Progenitor cell of endocrine pancreas (in vitro differentiated cells): Measurements from ENCODE around the gene TRABD2B. TPM values are rescaled to one million over a fixed set of nuclear protein-coding genes. Genes with fewer than 3 reads are reported as not detected.
A peak's percentile ranks its signal among the peaks of the same experiment; 100 is the strongest.

Experiments used
- DNase-seq: peaks from one replicate; pipeline ENCODE4 v3.0.0; 2021; ENCODE audit warnings: low spot score; ENCODE audit not compliant: unreplicated experiment
- H3K27ac Mint-ChIP-seq: 2 replicates; pipeline ENCODE4 v1.8.0; 2021; ENCODE audit warnings: mild to moderate bottlenecking, moderate library complexity, mixed read lengths
- H3K27me3 Mint-ChIP-seq: 2 replicates; pipeline ENCODE4 v1.8.0; 2021; ENCODE audit warnings: mixed read lengths
- H3K36me3 Mint-ChIP-seq: 2 replicates; pipeline ENCODE4 v1.8.0; 2022; ENCODE audit warnings: mixed read lengths; ENCODE audit not compliant: insufficient read depth
- H3K4me1 Mint-ChIP-seq: 2 replicates; pipeline ENCODE4 v1.8.0; 2021; ENCODE audit warnings: low read depth, mixed read lengths
- H3K4me3 Mint-ChIP-seq: 2 replicates; pipeline ENCODE4 v1.8.0; 2021; ENCODE audit warnings: low read depth, mild to moderate bottlenecking, moderate library complexity, mixed read lengths
- H3K9me3 Mint-ChIP-seq: 2 replicates; pipeline ENCODE4 v1.8.0; 2021; ENCODE audit warnings: low read depth, mixed read lengths
- CTCF ChIP-seq: fragments of 200-600 bp; sonication (generic); IDR thresholded peaks from one replicate; pipeline ENCODE4 v1.5.0; 2021; ENCODE audit warnings: antibody characterized with exemption, mild to moderate bottlenecking; ENCODE audit not compliant: unreplicated experiment
- total RNA-seq: library from RNA; stranded (reverse); gene quantifications from 2 replicates; pipeline ENCODE4 v1.2.1, GENCODE V29; 2021

The TRABD2B gene
- total RNA-seq, 1 donor from 2014 or later: 14.5 TPM

- TF ChIP-seq CTCF: no peak
- Mint-ChIP-seq H3K36me3 (peaks cover 11% of the 10 kb centered on the region), H3K27ac (no peak overlapping the region), H3K9me3 (no peaks in the 10 kb centered on the region), H3K27me3 (no peaks in the 10 kb centered on the region), H3K4me3 (no peak overlapping the region), H3K4me1 (peaks cover 9% of the 10 kb centered on the region)
- no peak for DNase-seq
These were observed 222.0 kb downstream of the TRABD2B start for GRCh38 chr1:47774986-47775834.

- H3K27ac Mint-ChIP-seq: peak overlapping the region; percentile 62
- no peak overlapping the region for H3K4me3 Mint-ChIP-seq
- peaks cover 9% of the 10 kb centered on the region for H3K4me1 Mint-ChIP-seq
- DNase-seq: no peak
- no peaks in the 10 kb centered on the region for H3K27me3 Mint-ChIP-seq
- H3K36me3 Mint-ChIP-seq: peaks cover 13% of the 10 kb centered on the region
- no peaks in the 10 kb centered on the region for H3K9me3 Mint-ChIP-seq
- TF ChIP-seq CTCF: no peak
These were observed 224.1 kb downstream of the TRABD2B start for GRCh38 chr1:47772960-47773682.

GRCh38 chr1:47772281-47772680, 224.9 kb downstream of the TRABD2B start:
- H3K36me3 Mint-ChIP-seq: peaks cover 13% of the 10 kb centered on the region
- H3K9me3 Mint-ChIP-seq: no peaks in the 10 kb centered on the region

GRCh38 chr1:47771751-47772150, 225.4 kb downstream of the TRABD2B start:
- H3K4me1 Mint-ChIP-seq: peaks cover 9% of the 10 kb centered on the region
- peak overlapping the region; percentile 80 for H3K27ac Mint-ChIP-seq
- no peaks in the 10 kb centered on the region for H3K27me3 Mint-ChIP-seq
- no peak for TF ChIP-seq CTCF
- no peaks in the 10 kb centered on the region for H3K9me3 Mint-ChIP-seq
- no peak for DNase-seq
- no peak overlapping the region for H3K4me3 Mint-ChIP-seq
- peaks cover 13% of the 10 kb centered on the region for H3K36me3 Mint-ChIP-seq

More at GRCh38 chr1:47772281-47772680, 224.9 kb downstream of the TRABD2B start:
- DNase-seq: no peak
- H3K27me3 Mint-ChIP-seq: no peaks in the 10 kb centered on the region
- peak overlapping the region; percentile 80 for H3K27ac Mint-ChIP-seq
- H3K4me1 Mint-ChIP-seq: peaks cover 9% of the 10 kb centered on the region
- no peak for TF ChIP-seq CTCF
- no peak overlapping the region for H3K4me3 Mint-ChIP-seq

GRCh38 chr1:47769983-47770382, 227.2 kb downstream of the TRABD2B start:
- H3K4me1 Mint-ChIP-seq: peaks cover 9% of the 10 kb centered on the region
- no peak for TF ChIP-seq CTCF
- no peak for DNase-seq
- no peaks in the 10 kb centered on the region for H3K9me3 Mint-ChIP-seq
- no peak overlapping the region for H3K27ac Mint-ChIP-seq
- H3K27me3 Mint-ChIP-seq: no peaks in the 10 kb centered on the region
- H3K4me3 Mint-ChIP-seq: no peak overlapping the region
- H3K36me3 Mint-ChIP-seq: peaks cover 15% of the 10 kb centered on the region
